ENCODE measurements around the gene CIZ1.

Gene CIZ1

DNA sequence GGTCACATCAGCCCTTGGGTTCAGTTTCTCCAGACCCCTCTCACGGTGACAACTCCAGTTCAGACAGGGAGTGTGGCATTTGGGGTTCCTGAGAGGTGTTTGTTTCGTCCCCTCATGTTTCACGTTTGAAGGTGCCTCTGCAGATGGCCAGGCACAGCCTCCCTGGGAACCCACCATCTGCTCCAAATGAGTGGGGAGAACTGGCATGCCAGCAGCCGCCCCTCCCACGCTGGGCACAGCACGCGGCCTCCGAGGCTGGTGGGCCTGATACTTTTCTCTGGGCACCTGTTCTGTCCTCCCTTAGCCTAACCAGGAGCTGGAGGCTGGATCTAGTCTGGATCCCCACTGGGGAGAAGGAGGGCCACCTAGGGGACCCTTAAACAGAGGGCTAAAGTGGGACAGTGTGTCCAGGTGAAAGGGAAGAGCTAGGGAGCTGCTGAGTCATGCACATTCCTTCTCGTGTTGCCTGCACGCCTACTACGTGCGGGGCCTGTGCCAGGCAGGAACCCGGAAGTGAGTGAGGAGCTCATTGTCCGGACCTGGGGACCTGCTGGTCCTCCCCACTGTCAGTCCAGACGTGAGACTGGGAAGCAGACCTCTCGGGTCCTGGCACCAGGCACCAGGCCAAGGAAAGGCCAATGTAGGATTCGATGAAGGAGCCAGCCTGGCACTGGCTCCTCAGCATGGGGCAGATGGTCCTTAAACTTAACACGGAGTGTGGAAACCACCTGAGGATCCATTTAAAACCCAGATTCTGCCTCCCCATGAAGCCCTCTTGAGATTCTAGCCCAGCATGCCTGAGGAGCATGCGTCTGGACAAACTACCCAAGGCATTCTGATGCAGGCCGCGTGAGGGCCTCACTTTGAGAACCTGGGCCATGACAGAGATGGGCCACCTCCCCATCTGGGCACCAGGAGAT is 23.5 kb upstream of the CIZ1 start:
- DNase-seq, result no peak

DNA sequence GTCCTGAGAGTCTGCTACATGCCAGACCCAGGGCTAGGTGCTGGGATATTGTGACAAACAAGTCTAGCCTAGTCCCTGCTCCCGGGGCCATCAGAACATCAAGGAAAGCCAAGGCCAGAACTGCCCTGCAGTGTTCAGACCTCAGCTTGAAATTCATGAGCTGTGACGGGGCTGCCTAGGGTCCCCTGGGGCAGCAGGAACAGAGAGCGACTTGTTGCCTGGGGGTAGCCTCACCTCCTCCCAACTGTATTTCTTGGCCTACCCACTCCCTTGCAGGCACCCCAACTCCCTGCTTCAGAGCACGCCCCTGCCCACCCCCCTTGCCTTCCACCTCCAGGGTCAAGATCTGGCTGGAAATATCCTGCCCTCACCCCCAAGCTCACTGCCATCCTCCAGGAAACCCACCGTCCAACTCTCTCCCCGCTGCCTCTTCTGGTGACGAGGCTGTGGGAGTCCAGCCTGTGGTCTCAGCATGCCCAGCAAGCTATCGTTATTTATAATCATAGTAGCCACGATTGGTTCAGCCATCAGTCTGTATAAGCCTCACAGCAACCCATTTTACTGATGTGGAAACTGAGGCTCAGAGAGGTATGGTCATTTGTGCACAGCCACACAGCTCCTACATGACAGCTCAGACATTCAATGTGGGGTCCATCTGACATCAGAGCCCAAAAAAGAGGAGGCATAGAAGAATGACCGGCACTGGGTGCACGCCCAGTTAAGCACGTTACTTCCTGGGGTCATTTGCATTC is 22.6 kb upstream of the CIZ1 start:
- DNase-seq, result no peak

DNA sequence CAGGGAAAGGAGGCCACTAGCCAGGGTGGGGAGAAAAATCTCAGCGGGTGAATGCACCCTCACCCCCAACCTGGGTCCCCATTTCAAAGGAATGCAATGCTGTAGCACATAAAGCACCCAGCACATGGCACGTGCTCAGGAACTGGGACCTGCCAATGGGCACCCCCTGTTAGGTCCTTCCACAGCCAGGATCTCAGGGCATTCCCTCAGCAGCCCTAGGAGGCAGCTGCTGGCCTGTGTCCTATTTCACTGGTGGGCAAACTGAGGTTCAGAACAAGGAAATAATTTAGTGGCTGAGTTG is 20.6 kb upstream of the CIZ1 start:
- DNase-seq, result no peak

DNA sequence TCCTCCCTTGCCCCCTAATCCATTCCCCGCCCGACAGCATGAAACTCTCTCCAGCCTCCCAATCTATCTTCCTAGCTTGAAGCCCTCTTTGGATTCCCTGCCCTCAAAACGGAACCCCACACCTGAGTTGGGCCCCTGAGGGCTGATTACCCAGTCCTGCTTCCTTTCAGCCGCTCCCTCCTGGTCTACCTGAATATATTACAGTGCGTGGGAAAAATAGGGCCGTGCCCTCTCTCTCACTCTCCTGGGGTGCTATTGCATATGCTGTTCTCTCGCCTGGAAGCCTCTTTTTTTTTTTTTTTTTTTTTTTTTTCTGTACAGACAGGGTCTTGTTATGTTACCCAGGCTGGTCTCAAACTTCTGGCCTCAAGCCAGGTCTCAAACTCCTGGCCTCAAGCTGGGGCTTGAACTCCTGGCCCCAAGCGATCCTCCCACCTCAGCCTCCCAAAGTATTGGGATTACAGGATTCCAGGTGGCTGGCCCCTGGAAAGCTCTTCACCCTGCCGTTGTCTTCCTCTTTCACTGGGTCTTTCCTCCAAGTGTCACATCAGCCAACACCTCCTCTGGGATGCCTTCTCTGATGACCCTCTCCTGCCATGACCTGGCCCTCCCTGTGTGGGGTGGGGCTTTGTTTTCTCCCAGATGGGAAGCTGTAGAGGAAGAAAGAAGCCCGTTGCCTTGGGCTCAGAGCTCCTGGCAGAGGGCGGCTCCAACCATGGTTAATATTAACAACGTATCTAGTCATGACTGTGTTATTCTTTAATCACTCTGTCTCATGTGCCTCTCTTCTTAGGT is 20.0 kb upstream of the CIZ1 start:
- DNase-seq, result no peak

DNA sequence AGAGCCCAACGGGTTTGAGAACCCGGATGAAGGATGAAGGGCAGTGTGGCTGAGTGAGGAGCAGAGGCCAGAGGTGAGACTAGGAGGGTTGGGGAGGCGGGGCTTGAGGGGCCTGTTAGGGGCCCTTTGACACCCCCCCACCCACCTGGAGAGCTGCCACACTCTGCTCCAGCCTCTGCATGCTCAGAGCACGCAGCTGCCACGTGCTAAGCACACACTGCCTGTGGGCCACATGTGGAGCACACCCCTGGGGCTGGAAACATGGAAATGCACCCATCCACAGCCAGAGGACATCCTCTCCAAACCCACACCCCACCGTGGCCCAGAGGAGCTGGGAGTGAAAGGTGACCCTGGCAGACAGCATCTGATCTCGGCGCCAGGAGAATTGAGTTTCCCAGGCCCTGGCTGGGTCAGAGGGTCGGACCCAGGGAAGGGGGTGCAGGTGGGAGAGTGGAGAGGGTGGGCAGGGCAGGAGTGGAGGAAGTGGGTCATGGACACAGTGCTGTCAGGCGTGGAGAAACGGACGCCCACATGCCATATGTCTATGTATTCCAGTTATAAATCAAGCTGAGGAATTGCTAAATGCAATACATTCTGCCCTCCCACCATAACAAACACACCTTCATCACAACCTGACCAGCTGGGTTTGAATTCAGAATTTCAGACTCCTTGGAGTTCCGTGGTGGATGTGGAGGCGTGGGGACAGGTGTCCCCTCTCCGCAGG is 17.7 kb upstream of the CIZ1 start:
- DNase-seq, result no peak

DNA sequence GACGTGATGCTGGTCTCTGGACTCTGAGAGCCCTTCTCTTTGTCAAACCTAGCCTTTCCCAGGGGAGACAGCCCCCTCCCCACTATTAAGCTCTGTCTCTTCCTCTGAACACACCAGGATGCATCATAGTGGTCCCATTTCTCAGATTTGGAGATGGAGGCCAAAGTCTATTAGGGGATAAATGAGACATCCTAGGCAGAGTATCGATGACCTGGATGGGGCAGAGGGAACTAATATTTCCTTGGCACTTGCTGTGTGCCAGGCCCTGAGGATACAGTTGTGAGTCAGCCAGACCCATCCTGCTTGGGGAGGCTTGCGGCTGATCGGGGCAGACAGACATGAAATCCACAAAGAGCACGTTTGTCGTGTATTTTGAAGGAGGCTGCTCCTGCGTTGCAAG is 17.0 kb upstream of the CIZ1 start:
- no peak for DNase-seq

DNA sequence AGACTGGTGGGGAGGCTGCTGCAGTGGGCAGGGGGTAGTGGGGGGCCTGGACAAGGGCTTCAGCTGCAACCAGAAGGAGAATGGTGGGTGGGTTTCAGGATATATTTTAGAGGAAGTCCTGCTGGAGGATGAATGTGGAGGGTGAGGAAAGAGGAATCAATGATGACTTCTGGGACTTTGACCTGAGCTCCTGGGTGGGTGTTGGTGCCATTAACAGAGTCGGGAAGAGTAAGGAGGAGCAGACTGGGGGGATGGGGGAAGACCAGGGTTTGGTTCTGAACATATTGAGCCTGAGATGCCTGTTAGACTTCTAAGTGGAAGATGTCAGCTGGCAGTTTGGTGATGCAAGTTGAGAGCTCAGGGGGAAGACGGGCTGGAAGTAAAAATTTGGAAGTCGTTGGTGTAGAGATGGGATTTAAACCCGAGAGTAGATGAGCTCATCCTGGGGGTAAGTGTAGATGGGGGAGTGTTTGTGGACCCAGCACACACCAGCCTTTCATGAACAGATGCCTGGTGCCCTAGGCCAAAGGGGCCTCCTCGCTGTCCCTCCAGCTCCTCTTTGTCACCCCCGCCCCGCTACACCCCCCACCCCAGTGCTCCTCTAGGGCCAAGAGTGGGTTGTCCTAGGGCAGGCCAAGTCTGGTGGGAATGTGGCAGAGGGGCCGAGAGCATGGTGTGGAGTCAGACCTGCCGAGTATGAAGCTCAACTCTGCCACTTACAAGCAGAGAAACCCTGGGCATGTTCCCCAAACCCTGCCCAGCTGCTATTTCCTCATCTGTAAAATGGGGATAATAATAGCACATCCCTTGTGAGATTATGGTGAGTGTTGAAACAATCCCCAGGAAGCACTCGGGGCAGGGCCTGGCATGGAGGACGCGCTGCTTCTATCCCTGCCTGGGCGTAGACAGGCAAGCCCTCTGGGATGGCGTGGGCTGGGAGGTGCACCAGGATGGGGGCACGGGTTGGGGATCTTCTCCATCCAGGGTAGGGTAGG is 15.8 kb upstream of the CIZ1 start:
- DNase-seq, result no peak

DNA sequence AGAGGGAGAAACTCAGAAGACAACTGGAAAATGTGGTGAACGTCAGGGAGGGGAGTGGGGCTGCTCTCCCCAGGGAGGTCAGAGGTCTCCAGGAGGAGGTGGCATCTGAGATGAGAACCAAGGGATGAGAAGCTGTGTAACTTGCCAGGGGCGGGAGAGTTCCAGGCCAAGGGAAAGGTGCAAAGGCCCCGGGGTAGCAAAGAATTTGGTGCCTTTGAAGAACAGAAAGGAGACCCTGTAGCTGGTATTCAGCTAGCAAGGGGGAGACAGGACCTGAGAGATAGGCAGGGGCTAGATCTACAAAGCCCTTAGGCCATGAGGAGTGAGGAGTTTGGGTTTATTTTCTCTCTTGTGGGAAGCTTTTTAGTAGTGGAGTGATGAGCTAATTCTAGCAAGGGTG is 15.1 kb upstream of the CIZ1 start:
- DNase-seq, result no peak

DNA sequence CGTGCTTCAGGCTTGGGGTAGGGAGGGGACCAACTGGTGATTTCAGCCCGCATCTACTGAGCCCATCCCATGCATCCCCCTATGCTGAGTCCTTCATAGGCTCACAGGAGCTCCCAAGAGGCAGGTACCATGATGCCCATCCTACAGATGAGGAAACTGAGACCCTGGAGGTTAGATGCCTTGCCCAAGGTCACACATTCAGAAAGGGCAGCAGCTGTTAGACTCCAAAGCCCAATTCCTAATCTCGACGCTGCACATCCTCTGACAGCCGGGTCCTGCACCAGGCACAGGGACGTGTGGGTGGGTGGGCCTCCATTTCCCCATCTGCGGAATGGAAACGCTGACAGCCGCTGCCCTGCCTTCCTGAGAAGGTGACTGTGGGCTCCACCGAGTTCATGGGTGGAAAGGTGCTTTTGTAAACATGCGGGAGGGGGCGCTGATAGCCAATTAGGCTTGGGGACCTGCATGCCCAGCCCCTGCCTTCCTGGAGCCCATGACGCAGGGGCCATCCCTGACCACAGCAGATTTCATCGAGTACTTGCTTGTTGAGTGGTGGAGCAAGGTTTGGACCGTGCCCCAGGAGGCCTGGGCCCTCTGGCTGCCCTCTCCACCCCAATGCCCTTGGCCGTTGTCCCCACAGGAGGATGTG is 14.0 kb upstream of the CIZ1 start:
- DNase-seq, result no peak

DNA sequence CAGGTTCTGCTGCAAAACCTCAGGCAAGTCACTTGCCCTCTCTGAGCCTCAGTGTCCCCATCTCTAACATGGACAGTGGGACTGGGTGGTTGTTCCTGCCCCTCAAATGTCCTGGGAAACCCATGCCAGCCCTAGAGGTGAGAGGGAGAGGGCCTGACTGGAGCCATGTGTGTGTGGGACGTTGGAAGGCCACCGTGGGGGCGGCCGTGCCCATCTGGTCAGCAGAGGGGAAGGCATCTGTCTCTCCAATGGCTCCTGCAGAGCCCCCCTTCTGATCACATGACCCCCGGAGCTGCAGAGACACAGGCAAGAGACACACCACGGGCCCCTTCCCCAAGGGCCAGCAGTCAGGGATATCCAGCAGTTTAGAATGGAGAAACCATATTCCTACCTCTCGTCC is 13.5 kb upstream of the CIZ1 start:
- DNase-seq, result no peak

DNA sequence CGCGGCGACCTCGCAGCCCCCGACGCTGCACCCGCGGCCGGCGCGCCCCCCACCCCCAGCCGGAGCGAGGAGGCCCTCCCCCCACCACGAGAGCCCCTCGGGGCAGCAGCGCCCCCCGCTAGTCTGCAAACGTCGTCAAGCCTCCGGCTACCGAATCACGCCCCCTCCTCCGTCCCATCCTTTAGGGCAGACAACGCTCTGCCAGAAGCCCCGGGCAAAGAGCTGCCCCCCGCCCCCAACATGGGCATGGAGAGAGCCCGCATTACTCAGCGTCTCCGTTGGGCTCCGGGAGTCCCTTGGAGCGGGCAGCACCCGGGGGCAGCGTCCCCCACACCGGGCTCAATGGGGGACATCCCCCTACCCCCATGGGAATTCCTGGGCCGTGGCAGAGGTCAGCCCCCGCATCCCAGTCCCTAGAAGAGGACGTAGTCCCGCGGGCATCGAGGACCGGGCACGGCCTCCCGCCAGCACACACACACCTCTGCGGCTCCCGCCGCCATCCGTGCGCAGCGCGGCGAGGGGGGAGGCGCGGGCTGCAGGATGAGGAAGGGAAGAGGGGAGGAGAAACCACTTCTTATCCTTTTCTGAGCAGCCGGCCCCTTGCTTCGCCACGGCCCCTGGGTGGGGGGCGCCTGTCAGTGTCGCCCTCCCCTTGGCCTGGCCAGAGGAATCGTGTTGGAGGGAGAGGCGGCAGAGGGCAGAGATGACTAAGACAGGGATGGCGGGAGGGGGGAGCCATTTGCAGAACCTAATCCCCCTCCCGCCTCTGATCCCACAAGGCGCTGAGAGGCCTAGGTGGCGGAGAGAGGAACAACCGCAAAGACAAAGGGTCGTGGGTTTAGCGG is 12.6 kb upstream of the CIZ1 start:
- no peak for DNase-seq

DNA sequence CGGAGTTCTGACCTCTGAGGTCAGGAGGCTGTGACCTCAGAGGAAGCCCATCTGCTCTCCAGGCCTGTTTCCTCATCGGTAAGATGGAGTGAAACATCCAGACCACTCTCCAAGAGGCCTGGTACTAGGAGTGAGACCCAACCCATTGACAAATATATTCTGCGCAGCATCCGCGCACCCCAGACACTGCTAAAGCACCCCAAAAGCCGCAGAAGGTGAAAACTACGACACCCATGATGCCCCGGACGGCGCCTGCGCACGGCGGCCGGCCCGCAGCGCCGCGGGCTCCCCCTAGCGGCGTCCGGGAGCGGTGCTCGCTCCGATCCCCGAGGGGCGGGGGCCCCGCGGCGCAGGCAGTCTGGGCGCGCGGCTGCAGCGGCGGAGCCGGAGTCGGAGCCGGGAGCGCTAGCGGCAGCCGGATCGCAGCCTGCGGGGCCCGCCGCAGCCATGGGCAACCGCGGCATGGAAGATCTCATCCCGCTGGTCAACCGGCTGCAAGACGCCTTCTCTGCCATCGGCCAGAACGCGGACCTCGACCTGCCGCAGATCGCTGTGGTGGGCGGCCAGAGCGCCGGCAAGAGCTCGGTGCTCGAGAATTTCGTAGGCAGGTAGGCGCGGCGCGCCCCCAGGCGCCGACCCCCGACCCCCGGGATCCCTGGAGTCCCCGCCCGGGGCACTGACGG is 11.8 kb upstream of the CIZ1 start, which contains the start of gene DNM1:
Gene DNM1 (plus strand): TSS at position 356 of the 683 bp plus-strand sequence. CDS start 92 bp downstream, at position 448.
- DNase-seq, result peak; percentile 48 to 71

DNA sequence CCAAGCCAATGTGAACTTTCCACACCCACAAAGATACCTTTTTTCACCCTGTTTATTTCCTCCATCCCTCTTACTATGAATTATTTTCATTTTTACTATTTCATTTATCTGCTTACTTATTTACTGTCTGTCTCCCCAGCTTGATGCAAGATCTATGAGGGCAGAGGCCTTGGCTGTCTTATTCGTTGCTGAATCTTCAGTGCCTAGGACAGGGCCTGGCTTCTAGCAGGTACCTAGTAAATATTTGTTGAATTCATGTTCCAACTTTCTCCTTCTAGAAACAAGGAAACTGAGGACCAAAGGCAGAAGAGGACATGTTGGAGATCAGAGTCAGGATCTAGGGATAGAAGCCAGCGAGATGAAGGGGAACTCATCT is 11.3 kb upstream of the CIZ1 start:
- no peak for DNase-seq

DNA sequence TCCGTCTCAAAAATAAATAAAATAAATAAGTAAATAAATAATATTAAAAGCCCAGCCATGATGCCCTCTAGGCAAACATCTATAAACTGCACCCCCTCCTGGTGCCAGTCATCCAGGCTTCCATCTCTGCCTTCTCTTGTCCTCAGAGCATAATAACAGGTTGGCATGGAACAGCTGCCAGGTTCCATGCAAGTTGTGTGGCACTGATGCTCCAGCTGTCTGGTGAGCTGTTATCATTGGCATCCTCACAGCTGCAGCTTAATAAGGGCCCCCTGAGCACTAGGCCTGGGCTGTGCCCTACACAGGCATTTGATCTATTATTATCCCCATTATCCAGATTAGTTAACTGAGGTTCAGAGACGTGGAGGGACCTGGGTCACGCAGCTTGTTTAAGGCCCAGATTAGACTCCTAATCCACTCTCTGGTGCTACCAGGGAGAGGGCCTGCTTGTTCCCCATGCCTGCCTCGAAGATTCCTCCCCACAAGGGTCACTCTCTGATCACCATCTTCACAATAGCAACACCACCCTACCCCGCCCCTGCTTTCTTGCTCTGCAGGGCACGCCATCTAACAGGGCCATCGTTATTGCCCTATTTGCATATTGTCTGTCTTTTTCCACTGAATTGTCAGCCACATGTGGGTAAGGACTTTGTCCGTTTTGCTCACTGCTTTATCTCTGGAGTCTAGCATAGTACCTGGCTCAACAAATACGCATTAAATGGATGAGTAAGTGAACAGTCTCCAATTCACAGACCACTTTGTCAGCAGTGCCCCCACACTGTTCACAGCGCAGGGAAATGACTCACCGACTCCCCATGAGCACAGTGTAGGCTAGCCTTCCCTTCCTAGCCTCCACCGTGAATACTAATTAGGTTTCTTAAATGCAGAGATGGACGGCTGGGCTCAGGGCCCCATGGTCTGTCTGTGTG is 10.3 kb upstream of the CIZ1 start:
- DNase-seq, result no peak

DNA sequence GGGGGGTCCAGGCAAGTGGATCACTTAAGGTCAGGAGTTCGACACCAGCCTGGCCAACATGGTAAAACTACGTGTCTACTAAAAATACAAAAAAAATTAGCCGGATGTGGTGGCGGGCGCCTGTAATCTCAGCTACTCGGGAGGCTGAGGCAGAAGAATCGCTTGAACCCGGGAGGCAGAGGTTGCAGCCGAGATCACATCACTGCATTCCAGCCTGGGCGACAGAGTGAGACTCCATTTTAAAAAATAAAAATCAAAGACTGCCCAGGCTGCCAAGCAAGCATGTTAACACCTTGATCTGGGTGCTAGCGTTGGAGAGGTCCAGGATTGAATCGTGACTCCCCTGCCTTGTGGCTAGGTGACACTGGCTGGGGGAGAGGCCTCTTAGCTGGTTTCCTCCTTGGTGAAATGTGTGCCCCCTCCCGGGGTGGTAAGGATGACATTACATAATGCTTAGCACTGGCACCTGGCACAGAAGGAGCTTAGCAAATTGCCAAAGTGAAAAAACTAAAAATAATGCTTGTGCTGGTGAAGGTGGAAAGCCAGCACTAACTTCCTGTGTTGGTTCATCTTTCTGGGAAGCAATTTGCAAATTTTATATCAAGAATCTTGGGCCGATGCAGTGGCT is 2.2 kb upstream of the CIZ1 start:
- no peak for DNase-seq

DNA sequence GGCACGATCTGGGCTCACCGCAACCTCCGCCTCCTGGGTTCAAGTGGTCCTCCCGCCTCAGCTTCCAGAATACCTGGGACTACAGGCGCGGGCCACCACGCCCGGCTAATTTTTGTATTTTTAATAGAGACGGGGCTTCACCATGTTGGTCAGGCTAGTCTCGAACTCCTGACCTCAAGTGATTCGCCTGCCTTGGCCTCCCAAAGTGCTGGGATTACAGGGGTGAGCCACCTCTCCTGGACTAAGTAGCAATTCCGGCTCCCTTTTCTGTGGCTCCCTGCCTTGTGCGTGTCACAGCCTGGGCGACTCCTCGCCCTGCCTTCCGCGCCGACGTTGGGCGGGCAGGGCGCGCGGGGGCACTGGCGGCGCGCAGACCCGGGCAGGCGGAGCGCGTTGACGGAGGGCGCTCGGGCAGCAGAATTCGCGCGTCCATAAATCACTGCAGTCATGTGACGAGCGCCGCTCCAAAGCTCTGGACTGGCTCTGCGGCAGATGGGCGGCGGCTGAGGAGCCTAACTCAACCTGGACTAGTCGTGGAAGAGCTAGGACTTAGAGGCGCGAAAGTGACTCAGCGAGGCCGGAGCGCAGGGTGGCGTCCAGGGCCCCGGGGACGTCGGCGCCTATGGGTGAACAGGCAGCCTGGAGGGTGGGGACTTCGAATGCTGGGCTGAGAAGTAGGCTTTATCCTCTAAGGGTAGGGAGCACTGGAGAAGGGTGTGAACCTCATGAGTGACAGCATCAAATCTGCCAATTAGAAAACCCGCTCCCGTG is 1.4 kb upstream of the CIZ1 start:
- DNase-seq, result peak; percentile 46 to 54

Data from stimulated activated CD4-positive, alpha-beta T cell treated with anti-CD3 and anti-CD28 coated beads, Interleukin-4, amount 100 ng/mL, for 4 hours (primary cell).